ENCODE results near the gene DIAPH3.

The DIAPH3 gene

GRCh38 chr13:59750860-59751259, 412.9 kb downstream of the DIAPH3 start:
- peak; percentile 50 for DNase-seq

- no peak for DNase-seq
Observed at GRCh38 chr13:59748046-59748445, 415.7 kb downstream of the DIAPH3 start.

GRCh38 chr13:59747529-59747928, 416.2 kb downstream of the DIAPH3 start:
- DNase-seq = no peak

- DNase-seq = no peak
Observed at GRCh38 chr13:59746291-59746962, 417.3 kb downstream of the DIAPH3 start.

GRCh38 chr13:59745392-59745788, 418.3 kb downstream of the DIAPH3 start:
- DNase-seq = no peak

- no peak for DNase-seq
Observed at GRCh38 chr13:59744747-59745391, 418.9 kb downstream of the DIAPH3 start.

GRCh38 chr13:59743195-59743594, 420.5 kb downstream of the DIAPH3 start:
- no peak for DNase-seq

GRCh38 chr13:59742467-59742866, 421.3 kb downstream of the DIAPH3 start:
- DNase-seq = no peak

GRCh38 chr13:59738921-59739320, 424.8 kb downstream of the DIAPH3 start:
- DNase-seq = no peak

GRCh38 chr13:59734393-59734792, 429.3 kb downstream of the DIAPH3 start:
- DNase-seq = no peak

GRCh38 chr13:59733744-59734143, 430.0 kb downstream of the DIAPH3 start:
- no peak for DNase-seq

GRCh38 chr13:59730026-59730425, 433.7 kb downstream of the DIAPH3 start:
- DNase-seq = no peak

- no peak for DNase-seq
Observed at GRCh38 chr13:59728896-59729545, 434.7 kb downstream of the DIAPH3 start.

GRCh38 chr13:59721926-59722910, 441.5 kb downstream of the DIAPH3 start:
- no peak for DNase-seq

GRCh38 chr13:59715611-59716010, 448.1 kb downstream of the DIAPH3 start:
- DNase-seq = no peak

GRCh38 chr13:59710996-59711701, 452.6 kb downstream of the DIAPH3 start:
- no peak for DNase-seq

- no peak for DNase-seq
Observed at GRCh38 chr13:59710416-59710815, 453.3 kb downstream of the DIAPH3 start.

GRCh38 chr13:59706101-59706976, 457.4 kb downstream of the DIAPH3 start:
- no peak for DNase-seq

GRCh38 chr13:59702269-59702668, 461.5 kb downstream of the DIAPH3 start:
- no peak for DNase-seq

- no peak for DNase-seq
Observed at GRCh38 chr13:59701261-59701660, 462.5 kb downstream of the DIAPH3 start.

- DNase-seq = no peak
Observed at GRCh38 chr13:59700281-59700680, 463.4 kb downstream of the DIAPH3 start.
